A673 (cell line): ENCODE results near the gene NAXD.

Experiments used
- EZH2 ChIP-seq: fragments of 200-600 bp; sonication (generic); IDR thresholded peaks from 2 replicates; pipeline ENCODE4 v1.6.1; 2017; ENCODE audit warnings: borderline replicate concordance, low read depth, mild to moderate bottlenecking, mixed read lengths, antibody characterized with exemption, low read length; ENCODE audit not compliant: poor library complexity, severe bottlenecking
- TF ChIP-seq, protein P1 (sequence below): fragments of 300-800, 200-600 bp; sonication (generic); conservative IDR thresholded peaks from 2 replicates; pipeline ENCODE4 v1.5.1; 2017; ENCODE audit warnings: low read depth, mild to moderate bottlenecking, antibody characterized with exemption, low read length, moderate library complexity, mixed read lengths

- TF ChIP-seq, protein P1, sequence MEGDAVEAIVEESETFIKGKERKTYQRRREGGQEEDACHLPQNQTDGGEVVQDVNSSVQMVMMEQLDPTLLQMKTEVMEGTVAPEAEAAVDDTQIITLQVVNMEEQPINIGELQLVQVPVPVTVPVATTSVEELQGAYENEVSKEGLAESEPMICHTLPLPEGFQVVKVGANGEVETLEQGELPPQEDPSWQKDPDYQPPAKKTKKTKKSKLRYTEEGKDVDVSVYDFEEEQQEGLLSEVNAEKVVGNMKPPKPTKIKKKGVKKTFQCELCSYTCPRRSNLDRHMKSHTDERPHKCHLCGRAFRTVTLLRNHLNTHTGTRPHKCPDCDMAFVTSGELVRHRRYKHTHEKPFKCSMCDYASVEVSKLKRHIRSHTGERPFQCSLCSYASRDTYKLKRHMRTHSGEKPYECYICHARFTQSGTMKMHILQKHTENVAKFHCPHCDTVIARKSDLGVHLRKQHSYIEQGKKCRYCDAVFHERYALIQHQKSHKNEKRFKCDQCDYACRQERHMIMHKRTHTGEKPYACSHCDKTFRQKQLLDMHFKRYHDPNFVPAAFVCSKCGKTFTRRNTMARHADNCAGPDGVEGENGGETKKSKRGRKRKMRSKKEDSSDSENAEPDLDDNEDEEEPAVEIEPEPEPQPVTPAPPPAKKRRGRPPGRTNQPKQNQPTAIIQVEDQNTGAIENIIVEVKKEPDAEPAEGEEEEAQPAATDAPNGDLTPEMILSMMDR: no peak
- no peak for TF ChIP-seq EZH2
Measured at GRCh38 chr13:110600261-110600819, 15.0 kb upstream of the NAXD start.
